ENCODE data around the gene BFSP2.

The BFSP2 gene

GRCh38 chr3:133419151-133419909 is 19.5 kb downstream of the BFSP2 start:
- Histone ChIP-seq H3K27ac (ENCODE audit: low read length) (no peak overlapping the region), H3K27me3 (ENCODE audit: control insufficient read depth in 1 of 2, insufficient read depth in 2 of 2, low read length in 2 of 2) (peaks cover 0 to 3% of the 10 kb centered on the region in 2 donors), H3K9me3 (ENCODE audit: control insufficient read depth in 2 of 2, low read length in 2 of 2) (no peaks in the 10 kb centered on the region), H3K4me3 (ENCODE audit: low read length in 2 of 2) (no peak overlapping the region), H3K9ac (ENCODE audit: low read length in 2 of 2) (no peak overlapping the region), H3K4me1 (ENCODE audit: control insufficient read depth, insufficient read depth, low read length) (no peaks in the 10 kb centered on the region), H3K36me3 (ENCODE audit: control insufficient read depth in 2 of 2, insufficient read depth in 2 of 2, low read length in 2 of 2) (no peaks in the 10 kb centered on the region)

- no peaks in the 10 kb centered on the region for H3K4me1 ChIP-seq (ENCODE audit: control insufficient read depth, insufficient read depth, low read length)
- H3K4me3 ChIP-seq (ENCODE audit: low read length in 2 of 2), result no peak overlapping the region
- H3K36me3 ChIP-seq (ENCODE audit: control insufficient read depth in 2 of 2, insufficient read depth in 2 of 2, low read length in 2 of 2), result no peaks in the 10 kb centered on the region
- H3K27ac ChIP-seq (ENCODE audit: low read length), result no peak overlapping the region
- H3K27me3 ChIP-seq (ENCODE audit: control insufficient read depth in 1 of 2, insufficient read depth in 2 of 2, low read length in 2 of 2), result peaks cover 3% of the 10 kb centered on the region in 2 donors
- H3K9ac ChIP-seq (ENCODE audit: low read length in 2 of 2), result no peak overlapping the region
- no peaks in the 10 kb centered on the region for H3K9me3 ChIP-seq (ENCODE audit: control insufficient read depth in 2 of 2, low read length in 2 of 2)
Observed at GRCh38 chr3:133424937-133425869, 25.3 kb downstream of the BFSP2 start.

GRCh38 chr3:133425898-133426297 is 26.0 kb downstream of the BFSP2 start:
- Histone ChIP-seq H3K27me3 (ENCODE audit: control insufficient read depth in 1 of 2, insufficient read depth in 2 of 2, low read length in 2 of 2) (peaks cover 3% of the 10 kb centered on the region in 2 donors), H3K27ac (ENCODE audit: low read length) (no peak overlapping the region), H3K4me1 (ENCODE audit: control insufficient read depth, insufficient read depth, low read length) (no peaks in the 10 kb centered on the region), H3K36me3 (ENCODE audit: control insufficient read depth in 2 of 2, insufficient read depth in 2 of 2, low read length in 2 of 2) (no peaks in the 10 kb centered on the region), H3K9me3 (ENCODE audit: control insufficient read depth in 2 of 2, low read length in 2 of 2) (no peaks in the 10 kb centered on the region), H3K4me3 (ENCODE audit: low read length in 2 of 2) (no peak overlapping the region), H3K9ac (ENCODE audit: low read length in 2 of 2) (no peak overlapping the region)

GRCh38 chr3:133426721-133427120 is 26.9 kb downstream of the BFSP2 start:
- H3K9me3 ChIP-seq (ENCODE audit: control insufficient read depth in 2 of 2, low read length in 2 of 2), result no peaks in the 10 kb centered on the region
- H3K27ac ChIP-seq (ENCODE audit: low read length), result no peak overlapping the region
- H3K4me1 ChIP-seq (ENCODE audit: control insufficient read depth, insufficient read depth, low read length), result no peaks in the 10 kb centered on the region
- H3K36me3 ChIP-seq (ENCODE audit: control insufficient read depth in 2 of 2, insufficient read depth in 2 of 2, low read length in 2 of 2), result no peaks in the 10 kb centered on the region
- no peak overlapping the region for H3K9ac ChIP-seq (ENCODE audit: low read length in 2 of 2)
- peaks cover 3% of the 10 kb centered on the region in 2 donors for H3K27me3 ChIP-seq (ENCODE audit: control insufficient read depth in 1 of 2, insufficient read depth in 2 of 2, low read length in 2 of 2)
- no peak overlapping the region for H3K4me3 ChIP-seq (ENCODE audit: low read length in 2 of 2)

GRCh38 chr3:133428552-133428951 is 28.7 kb downstream of the BFSP2 start:
- Histone ChIP-seq H3K27me3 (ENCODE audit: control insufficient read depth in 1 of 2, insufficient read depth in 2 of 2, low read length in 2 of 2) (peaks cover 0 to 3% of the 10 kb centered on the region in 2 donors), H3K36me3 (ENCODE audit: control insufficient read depth in 2 of 2, insufficient read depth in 2 of 2, low read length in 2 of 2) (no peaks in the 10 kb centered on the region), H3K9ac (ENCODE audit: low read length in 2 of 2) (no peak overlapping the region), H3K4me1 (ENCODE audit: control insufficient read depth, insufficient read depth, low read length) (no peaks in the 10 kb centered on the region), H3K9me3 (ENCODE audit: control insufficient read depth in 2 of 2, low read length in 2 of 2) (no peaks in the 10 kb centered on the region), H3K4me3 (ENCODE audit: low read length in 2 of 2) (no peak overlapping the region), H3K27ac (ENCODE audit: low read length) (no peak overlapping the region)

GRCh38 chr3:133429063-133429462 is 29.2 kb downstream of the BFSP2 start:
- no peak overlapping the region for H3K4me3 ChIP-seq (ENCODE audit: low read length in 2 of 2)
- H3K4me1 ChIP-seq (ENCODE audit: control insufficient read depth, insufficient read depth, low read length), result no peaks in the 10 kb centered on the region
- no peak overlapping the region for H3K27ac ChIP-seq (ENCODE audit: low read length)
- peaks cover 0 to 3% of the 10 kb centered on the region in 2 donors for H3K27me3 ChIP-seq (ENCODE audit: control insufficient read depth in 1 of 2, insufficient read depth in 2 of 2, low read length in 2 of 2)
- H3K36me3 ChIP-seq (ENCODE audit: control insufficient read depth in 2 of 2, insufficient read depth in 2 of 2, low read length in 2 of 2), result no peaks in the 10 kb centered on the region
- H3K9me3 ChIP-seq (ENCODE audit: control insufficient read depth in 2 of 2, low read length in 2 of 2), result no peaks in the 10 kb centered on the region
- H3K9ac ChIP-seq (ENCODE audit: low read length in 2 of 2), result no peak overlapping the region

- Histone ChIP-seq H3K9ac (ENCODE audit: low read length in 2 of 2) (no peak overlapping the region), H3K4me3 (ENCODE audit: low read length in 2 of 2) (no peak overlapping the region), H3K27me3 (ENCODE audit: control insufficient read depth in 1 of 2, insufficient read depth in 2 of 2, low read length in 2 of 2) (no peaks in the 10 kb centered on the region), H3K4me1 (ENCODE audit: control insufficient read depth, insufficient read depth, low read length) (no peaks in the 10 kb centered on the region), H3K36me3 (ENCODE audit: control insufficient read depth in 2 of 2, insufficient read depth in 2 of 2, low read length in 2 of 2) (no peaks in the 10 kb centered on the region), H3K9me3 (ENCODE audit: control insufficient read depth in 2 of 2, low read length in 2 of 2) (no peaks in the 10 kb centered on the region), H3K27ac (ENCODE audit: low read length) (no peak overlapping the region)
Observed at GRCh38 chr3:133439563-133439962, 39.7 kb downstream of the BFSP2 start.

GRCh38 chr3:133440652-133441051 is 40.8 kb downstream of the BFSP2 start:
- Histone ChIP-seq H3K27ac (ENCODE audit: low read length) (no peak overlapping the region), H3K27me3 (ENCODE audit: control insufficient read depth in 1 of 2, insufficient read depth in 2 of 2, low read length in 2 of 2) (no peaks in the 10 kb centered on the region)

GRCh38 chr3:133441867-133442270 is 42.0 kb downstream of the BFSP2 start:
- no peak overlapping the region for H3K27ac ChIP-seq (ENCODE audit: low read length)

More at GRCh38 chr3:133440652-133441051, 40.8 kb downstream of the BFSP2 start:
- Histone ChIP-seq H3K36me3 (ENCODE audit: control insufficient read depth in 2 of 2, insufficient read depth in 2 of 2, low read length in 2 of 2) (no peaks in the 10 kb centered on the region), H3K9me3 (ENCODE audit: control insufficient read depth in 2 of 2, low read length in 2 of 2) (no peaks in the 10 kb centered on the region), H3K4me1 (ENCODE audit: control insufficient read depth, insufficient read depth, low read length) (no peaks in the 10 kb centered on the region), H3K4me3 (ENCODE audit: low read length in 2 of 2) (no peak overlapping the region), H3K9ac (ENCODE audit: low read length in 2 of 2) (no peak overlapping the region)

GRCh38 chr3:133442518-133442917 is 42.7 kb downstream of the BFSP2 start:
- Histone ChIP-seq H3K27me3 (ENCODE audit: control insufficient read depth in 1 of 2, insufficient read depth in 2 of 2, low read length in 2 of 2) (no peaks in the 10 kb centered on the region), H3K9me3 (ENCODE audit: control insufficient read depth in 2 of 2, low read length in 2 of 2) (no peaks in the 10 kb centered on the region), H3K27ac (ENCODE audit: low read length) (no peak overlapping the region), H3K4me3 (ENCODE audit: low read length in 2 of 2) (no peak overlapping the region), H3K9ac (ENCODE audit: low read length in 2 of 2) (no peak overlapping the region), H3K36me3 (ENCODE audit: control insufficient read depth in 2 of 2, insufficient read depth in 2 of 2, low read length in 2 of 2) (no peaks in the 10 kb centered on the region), H3K4me1 (ENCODE audit: control insufficient read depth, insufficient read depth, low read length) (no peaks in the 10 kb centered on the region)

More at GRCh38 chr3:133441867-133442270, 42.0 kb downstream of the BFSP2 start:
- H3K4me3 ChIP-seq (ENCODE audit: low read length in 2 of 2), result no peak overlapping the region
- H3K27me3 ChIP-seq (ENCODE audit: control insufficient read depth in 1 of 2, insufficient read depth in 2 of 2, low read length in 2 of 2), result no peaks in the 10 kb centered on the region
- no peaks in the 10 kb centered on the region for H3K36me3 ChIP-seq (ENCODE audit: control insufficient read depth in 2 of 2, insufficient read depth in 2 of 2, low read length in 2 of 2)
- H3K9me3 ChIP-seq (ENCODE audit: control insufficient read depth in 2 of 2, low read length in 2 of 2), result no peaks in the 10 kb centered on the region
- no peak overlapping the region for H3K9ac ChIP-seq (ENCODE audit: low read length in 2 of 2)
- H3K4me1 ChIP-seq (ENCODE audit: control insufficient read depth, insufficient read depth, low read length), result no peaks in the 10 kb centered on the region

Measured in stomach smooth muscle (tissue), 2 donors.